T-helper 22 cell (primary cell): Measurements from ENCODE around the gene FAM98B.
A peak's percentile ranks its signal among the peaks of the same experiment; 100 is the strongest.

Source experiments
- DNase-seq: peaks from one replicate; pipeline ENCODE4 v3.0.0-alpha.2; 2020; ENCODE audit warnings: low read depth

FAM98B gene

GRCh38 chr15:38461066-38461833 lies 7.3 kb downstream of the FAM98B start:
- DNase-seq: no peak

GRCh38 chr15:38463893-38464292 lies 10.0 kb downstream of the FAM98B start:
- no peak for DNase-seq

GRCh38 chr15:38464675-38465074 lies 10.7 kb downstream of the FAM98B start:
- DNase-seq: no peak

GRCh38 chr15:38470816-38471215 lies 16.9 kb downstream of the FAM98B start:
- no peak for DNase-seq

GRCh38 chr15:38471974-38472373 lies 18.0 kb downstream of the FAM98B start:
- DNase-seq: no peak

GRCh38 chr15:38474155-38474757 lies 20.3 kb downstream of the FAM98B start:
- DNase-seq: peak; percentile 7

GRCh38 chr15:38475361-38475760 lies 21.4 kb downstream of the FAM98B start:
- no peak for DNase-seq

GRCh38 chr15:38476120-38476519 lies 22.2 kb downstream of the FAM98B start:
- no peak for DNase-seq

- no peak for DNase-seq
Observed at GRCh38 chr15:38477637-38478036, 23.7 kb downstream of the FAM98B start.

- DNase-seq: no peak
Observed at GRCh38 chr15:38479266-38479665, 25.3 kb downstream of the FAM98B start.

- no peak for DNase-seq
Observed at GRCh38 chr15:38479756-38480155, 25.8 kb downstream of the FAM98B start.

- DNase-seq: no peak
Observed at GRCh38 chr15:38481113-38481512, 27.2 kb downstream of the FAM98B start.

- DNase-seq: no peak
Observed at GRCh38 chr15:38481761-38482160, 27.8 kb downstream of the FAM98B start.

- no peak for DNase-seq
Observed at GRCh38 chr15:38482572-38482971, 28.6 kb downstream of the FAM98B start.

- no peak for DNase-seq
Observed at GRCh38 chr15:38486936-38487335, 33.0 kb downstream of the FAM98B start.

GRCh38 chr15:38487378-38487777 lies 33.5 kb downstream of the FAM98B start:
- no peak for DNase-seq

- DNase-seq: no peak
Observed at GRCh38 chr15:38490242-38490922, 36.5 kb downstream of the FAM98B start.

GRCh38 chr15:38496151-38496550 lies 42.2 kb downstream of the FAM98B start:
- DNase-seq: no peak

GRCh38 chr15:38499651-38500050 lies 45.7 kb downstream of the FAM98B start:
- DNase-seq: no peak

GRCh38 chr15:38503496-38503895 lies 49.6 kb downstream of the FAM98B start:
- DNase-seq: no peak

GRCh38 chr15:38504680-38505467 lies 50.9 kb downstream of the FAM98B start:
- no peak for DNase-seq

- no peak for DNase-seq
Observed at GRCh38 chr15:38506997-38507396, 53.1 kb downstream of the FAM98B start.
